GM12801 (cell line): ENCODE results near the gene GALNTL6.

Experiments used
- CTCF ChIP-seq: IDR thresholded peaks from one replicate; pipeline ENCODE4 v1.5.1; 2011; ENCODE audit warnings: control low read depth; ENCODE audit not compliant: insufficient read length; ENCODE audit errors: extremely low read depth

The GALNTL6 gene

DNA sequence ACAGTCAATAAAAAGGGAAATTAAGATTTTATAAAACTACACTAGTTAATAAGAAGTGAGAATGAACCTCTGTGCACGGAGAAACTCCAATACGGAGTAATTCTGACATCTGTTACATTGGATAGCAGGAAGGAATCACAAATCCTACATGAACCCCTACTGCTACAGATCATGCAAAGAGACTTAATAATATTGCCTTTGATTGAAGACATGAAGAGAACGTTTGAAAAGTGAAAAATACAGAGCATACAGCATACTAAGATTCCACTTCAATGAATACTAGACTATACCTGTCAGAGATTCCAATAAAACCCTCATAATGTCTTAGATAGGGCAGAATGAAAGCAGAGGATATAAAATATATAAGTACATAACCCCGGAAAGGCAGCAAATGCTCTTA, 995.0 kb downstream of the GALNTL6 start:
- TF ChIP-seq CTCF: no peak

DNA sequence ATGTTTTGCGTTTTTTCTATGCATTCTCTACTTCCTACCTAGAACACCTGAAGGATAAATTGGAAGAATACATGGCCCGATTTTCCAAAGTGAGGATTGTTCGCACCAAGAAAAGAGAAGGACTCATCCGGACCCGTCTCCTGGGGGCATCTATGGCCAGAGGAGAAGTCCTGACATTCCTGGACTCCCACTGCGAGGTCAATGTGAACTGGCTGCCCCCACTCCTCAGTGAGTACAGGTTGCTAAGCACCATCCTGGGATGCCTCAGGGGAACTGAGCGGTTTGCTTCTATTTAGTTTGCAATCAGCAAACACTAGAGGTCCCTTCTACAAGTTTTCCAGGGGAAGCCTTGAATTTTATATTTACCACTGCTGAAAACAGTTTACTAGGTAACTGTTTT, 996.1 kb downstream of the GALNTL6 start:
- TF ChIP-seq CTCF: no peak

DNA sequence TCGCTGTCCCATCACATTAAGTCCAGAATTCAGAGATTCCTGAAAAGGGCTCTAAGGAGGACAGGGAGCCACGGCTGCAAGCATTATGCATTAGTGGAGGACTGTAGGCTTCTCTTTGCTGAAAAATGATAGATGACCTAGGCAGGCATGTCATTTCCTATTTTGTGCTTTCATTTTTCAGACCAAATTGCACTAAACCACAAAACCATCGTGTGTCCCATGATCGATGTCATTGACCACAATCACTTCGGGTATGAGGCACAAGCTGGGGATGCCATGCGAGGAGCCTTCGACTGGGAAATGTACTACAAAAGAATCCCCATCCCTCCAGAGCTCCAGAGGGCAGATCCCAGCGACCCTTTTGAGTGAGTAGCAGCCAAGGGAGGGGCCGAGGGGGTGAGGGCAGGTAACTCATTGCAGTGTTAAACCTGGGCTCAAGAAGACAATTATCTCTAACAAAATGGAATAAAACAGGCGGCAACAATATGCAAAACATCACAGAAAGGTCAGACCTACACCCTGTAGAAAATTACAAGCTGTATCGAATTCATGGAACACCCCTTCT, 1000.2 kb downstream of the GALNTL6 start:
- TF ChIP-seq CTCF: no peak

DNA sequence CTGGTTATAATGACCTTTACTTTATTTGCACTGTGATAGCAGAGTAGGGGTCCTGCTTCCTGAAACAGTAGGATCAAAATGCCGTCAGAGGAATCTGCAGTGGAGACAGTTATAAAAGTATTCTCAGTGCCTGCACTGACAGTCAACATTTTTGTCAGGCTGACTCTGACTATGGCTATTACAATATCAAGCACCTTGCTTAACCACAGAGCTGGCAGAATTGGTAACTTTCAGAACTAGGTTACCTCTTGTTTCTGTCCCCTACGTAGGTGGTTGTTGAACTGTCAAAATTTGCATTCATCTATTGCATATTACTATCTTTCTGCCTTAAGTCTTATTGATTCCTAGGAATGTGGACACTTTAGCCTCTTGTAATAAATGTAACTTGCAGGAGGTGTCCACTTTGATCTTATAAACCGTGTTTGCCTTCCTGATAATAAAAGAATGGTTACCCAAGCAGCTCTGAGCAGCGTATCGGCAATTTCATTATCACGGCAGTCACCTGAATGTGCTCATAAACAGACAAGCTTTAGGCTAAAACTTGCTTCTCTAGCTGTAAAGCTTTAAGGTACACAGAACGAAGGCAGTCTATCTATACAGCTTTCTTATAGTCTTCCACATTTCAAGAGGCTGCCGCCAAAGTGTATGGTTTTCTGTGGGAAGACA, 1002.4 kb downstream of the GALNTL6 start:
- TF ChIP-seq CTCF: no peak

DNA sequence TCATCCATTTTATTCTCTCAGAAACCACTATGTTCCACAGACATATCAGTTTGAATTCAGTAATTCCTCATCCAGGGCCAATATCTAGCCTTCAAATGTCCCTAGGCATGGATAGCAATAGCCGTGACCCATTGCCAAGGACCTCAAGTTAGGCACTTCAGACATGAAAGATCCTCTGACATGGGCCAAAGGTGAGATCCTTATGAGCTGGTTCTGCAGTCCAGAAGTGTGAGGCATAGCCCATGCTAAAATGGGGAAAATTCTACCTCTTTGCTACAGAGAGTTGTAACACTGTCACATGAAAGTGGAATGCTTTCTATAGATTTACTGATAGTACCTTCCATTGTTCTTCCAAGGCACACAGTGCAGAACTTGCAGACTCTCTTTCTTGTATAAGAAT, 1005.7 kb downstream of the GALNTL6 start:
- TF ChIP-seq CTCF: no peak

GRCh38 chr4:172819353-172819752, 1006.1 kb downstream of the GALNTL6 start:
- no peak for TF ChIP-seq CTCF

GRCh38 chr4:172822331-172822730, 1009.1 kb downstream of the GALNTL6 start:
- TF ChIP-seq CTCF: no peak
